AG20443 (cell line): ENCODE measurements around the gene RAP2A.

ENCODE experiments used
- DNase-seq: peaks from one replicate; pipeline ENCODE4 v3.0.0; 2012; ENCODE audit warnings: low spot score, mixed read lengths

RAP2A gene

DNA sequence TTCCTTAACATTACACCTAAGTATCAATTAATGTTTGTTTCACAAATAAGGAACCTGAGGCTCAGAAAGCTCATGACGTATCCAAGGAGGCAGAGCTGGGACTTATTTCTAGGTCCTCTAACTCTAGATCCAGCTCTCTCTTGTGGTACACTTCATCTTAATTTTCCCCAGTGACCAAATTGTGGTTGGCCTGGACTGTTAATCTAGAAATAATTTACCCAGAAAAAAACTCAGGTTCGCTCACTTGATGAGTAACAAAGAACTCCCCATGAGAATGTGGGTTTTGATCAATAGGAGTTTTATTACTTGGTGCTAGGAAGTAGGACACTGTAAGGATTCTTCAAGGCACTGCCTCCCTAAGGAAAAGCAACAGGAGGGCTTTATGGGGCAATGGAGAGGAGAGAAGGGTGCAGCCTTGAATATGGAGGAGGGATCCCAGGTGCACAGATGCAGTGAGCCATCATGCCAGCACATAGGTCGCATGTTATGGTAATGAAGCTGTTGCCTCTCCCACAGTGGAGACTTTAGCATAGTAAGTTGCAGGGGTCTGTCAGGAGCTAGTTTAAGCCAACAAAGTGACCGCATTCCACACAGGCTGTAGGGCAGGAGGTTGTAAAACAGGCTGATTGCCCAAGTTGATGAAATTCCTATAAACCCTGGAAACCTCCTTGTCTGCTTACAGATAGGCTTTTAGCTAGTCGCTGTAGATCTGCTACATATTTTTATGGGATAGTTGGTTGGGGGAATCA, 14.7 kb downstream of the RAP2A start:
- no peak for DNase-seq

DNA sequence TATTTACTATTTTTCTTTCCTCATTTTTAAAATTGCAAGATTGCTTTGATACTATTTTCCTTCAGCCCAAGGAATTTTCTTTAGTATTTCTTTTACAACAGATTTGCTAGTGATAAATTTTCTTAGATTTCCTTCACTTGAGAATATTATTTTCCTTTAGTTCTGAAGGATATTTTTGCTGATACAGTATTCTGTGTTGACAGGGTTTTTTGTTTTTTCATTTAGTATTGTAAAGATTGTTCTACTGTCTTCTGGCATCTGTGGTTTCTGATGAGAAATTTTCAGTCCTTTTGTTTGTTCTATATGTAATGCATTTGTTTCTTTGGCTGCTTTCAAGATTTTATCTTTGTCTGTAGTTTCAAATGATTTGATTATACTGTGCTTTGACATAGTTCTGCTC, 20.7 kb downstream of the RAP2A start:
- no peak for DNase-seq

DNA sequence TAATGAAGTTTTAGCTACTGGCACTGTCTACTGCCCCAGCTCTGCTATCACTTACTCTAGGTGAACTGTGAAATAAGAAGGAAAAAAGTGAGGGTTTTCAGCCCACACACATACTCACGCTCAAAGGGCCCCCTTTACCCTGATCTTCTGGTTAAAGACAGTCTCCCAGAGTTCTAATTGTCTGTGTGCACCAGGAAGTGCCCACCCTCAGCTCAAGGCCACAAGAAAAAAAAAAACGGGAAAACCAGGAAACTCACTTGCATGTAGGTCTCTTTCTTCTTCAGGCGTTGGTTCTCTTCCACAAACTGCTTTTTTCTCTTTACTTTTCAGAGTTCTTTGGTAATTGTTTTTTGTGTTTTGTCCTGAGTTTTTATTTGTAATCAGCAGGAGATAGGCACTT, 22.1 kb downstream of the RAP2A start:
- no peak for DNase-seq

DNA sequence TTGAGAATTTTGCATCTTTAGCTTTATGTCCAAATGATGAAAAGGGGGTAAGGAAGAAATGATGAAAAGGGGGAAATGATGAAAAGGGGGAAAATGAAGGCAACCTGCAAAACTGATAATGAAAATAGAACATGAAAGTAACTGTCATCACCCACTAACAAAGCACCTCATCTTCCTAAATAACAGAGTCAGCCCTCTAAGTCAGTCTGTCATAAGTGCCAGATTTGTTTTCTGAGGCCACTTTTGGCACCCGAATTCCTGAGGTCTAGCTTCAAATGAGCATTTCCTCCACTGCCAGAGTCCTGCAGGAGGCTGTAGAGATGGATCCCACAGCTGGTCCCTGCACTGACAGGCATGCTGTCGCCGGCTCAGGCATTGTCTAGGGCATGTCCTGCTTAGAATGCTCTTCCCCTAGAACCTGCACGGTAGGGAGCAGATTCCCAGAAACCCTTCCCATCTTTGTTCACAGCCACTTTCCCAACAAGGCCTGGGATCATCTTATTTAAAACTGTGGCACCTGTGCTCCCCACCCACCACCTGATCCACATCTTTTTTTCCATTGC, 25.3 kb downstream of the RAP2A start:
- no peak for DNase-seq

DNA sequence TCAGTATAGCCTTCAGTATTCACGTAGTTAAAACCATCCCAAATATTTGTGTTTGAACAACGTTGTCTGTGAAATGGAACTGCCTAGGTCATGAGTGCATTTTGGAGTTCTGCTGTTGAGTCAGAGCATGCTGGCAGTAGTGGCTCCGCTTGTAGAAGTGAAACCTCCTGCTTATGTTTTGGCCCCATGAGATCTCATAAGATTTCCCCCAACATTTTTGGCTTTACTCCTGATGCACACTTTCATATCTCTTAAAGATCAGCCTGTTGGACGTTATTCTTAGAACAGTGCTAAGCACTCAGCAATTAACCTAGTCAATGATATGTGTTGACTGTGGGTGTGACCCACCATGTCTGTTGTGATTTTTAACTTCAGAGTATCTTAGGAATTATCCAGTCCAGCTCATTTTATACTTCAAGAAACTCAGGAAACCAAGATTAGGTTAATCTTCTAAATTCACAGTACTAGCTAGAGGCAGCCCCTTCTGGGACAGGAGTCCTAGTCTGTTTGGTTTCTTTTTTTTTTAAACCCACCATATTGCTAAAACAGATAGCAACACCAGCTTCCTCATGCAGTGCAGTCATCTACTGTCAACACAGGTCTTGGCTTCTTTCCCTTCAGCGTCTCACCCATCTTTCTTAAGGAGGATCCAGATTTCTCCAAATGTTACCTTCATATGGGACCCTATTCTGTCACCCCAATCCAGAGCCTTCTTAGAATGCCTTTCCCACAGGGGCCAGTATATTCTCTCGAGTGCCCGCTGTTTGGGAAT, 26.2 kb downstream of the RAP2A start:
- peak; percentile 59 for DNase-seq

DNA sequence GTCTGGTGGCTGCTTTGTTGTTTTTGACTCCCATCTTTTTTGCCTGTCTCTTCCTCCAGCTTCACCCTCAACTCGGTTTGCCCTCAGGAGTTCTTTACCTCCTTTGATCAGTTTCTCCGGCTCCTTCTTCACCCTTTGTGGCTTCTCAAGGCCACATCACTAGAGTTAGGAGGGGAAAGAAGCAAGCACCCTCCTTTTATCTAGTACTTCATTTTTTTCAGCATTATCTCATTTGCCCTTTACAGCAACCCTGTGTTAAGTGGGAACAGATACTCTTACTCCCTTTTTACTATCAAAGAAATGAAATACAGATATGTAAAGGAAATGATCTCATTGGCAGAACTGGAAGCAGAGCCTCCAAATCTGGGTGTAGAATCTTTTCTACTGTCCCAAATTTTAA, 26.9 kb downstream of the RAP2A start:
- DNase-seq = no peak

DNA sequence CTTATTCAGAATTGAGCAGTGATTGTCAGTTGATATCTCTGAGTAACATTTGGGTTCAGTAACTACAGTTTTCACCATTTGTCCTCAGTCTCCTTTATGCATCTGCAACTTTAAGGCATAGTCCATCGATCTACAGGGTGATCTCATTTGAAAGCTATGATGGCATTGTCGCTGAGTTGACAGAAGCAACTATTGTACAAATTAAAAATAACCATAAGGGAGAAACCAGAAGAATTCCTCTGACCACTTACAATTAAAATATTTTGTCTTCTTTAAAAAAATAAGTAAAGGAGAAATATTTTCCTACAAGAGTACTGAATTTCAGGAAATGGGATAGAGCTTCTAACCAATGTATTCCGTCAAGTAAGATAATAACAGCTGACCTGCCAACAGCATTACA, 30.6 kb downstream of the RAP2A start:
- no peak for DNase-seq

DNA sequence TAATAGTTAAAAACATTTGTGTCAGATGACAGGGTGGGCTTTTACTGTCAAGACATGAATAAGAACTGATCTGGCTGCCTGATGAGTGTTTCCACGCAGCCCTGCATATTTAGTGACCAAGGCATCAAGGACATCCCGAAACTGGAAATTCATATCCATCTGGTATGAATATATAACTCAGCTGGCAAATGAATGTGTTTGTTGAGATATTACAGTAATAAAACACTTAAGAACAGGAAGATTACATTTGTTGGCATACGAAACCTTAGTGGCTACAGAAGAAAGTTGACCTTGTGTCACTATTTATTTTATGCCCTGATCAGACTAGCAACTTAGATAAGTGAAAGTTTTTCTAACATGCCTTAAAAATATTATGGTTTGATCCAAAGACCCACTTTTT, 32.8 kb downstream of the RAP2A start:
- no peak for DNase-seq

DNA sequence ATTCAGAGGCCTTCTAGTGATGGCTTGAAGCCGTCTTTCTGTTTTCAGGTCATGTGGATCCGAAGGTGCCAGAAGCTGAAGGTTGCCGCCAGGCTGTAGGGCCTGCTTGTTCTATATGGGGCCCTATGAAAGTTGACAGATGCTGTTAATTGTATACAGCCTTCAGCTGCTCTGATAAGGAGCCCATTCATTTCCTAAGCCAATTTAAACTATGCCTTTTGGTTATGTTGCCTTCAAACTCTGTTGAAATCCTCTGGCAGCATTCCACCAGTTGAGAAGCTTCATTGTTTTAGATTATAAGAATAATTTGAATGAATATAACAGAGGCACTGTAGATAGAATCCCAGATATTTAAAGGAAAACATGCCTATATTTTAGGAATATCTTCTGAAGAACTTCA, 34.4 kb downstream of the RAP2A start:
- no peak for DNase-seq

DNA sequence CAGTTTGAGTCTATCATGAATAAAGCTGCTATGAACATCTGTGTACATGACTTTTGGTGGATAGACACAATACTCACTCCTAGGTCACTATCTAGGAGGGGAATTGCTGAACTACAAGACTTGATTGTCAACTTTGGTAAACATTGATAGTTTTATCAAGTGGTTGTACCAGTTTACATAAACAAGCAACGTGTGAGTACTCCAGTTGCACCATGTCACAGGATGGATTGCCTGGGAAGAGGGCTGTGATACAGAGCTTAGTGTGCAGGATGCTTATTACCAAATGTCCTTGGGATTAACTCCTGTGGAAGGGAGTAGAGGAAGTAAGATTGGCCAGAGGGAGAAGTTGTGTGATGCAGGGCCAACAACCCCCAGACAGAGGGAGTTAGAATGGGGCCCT, 37.7 kb downstream of the RAP2A start:
- no peak for DNase-seq

DNA sequence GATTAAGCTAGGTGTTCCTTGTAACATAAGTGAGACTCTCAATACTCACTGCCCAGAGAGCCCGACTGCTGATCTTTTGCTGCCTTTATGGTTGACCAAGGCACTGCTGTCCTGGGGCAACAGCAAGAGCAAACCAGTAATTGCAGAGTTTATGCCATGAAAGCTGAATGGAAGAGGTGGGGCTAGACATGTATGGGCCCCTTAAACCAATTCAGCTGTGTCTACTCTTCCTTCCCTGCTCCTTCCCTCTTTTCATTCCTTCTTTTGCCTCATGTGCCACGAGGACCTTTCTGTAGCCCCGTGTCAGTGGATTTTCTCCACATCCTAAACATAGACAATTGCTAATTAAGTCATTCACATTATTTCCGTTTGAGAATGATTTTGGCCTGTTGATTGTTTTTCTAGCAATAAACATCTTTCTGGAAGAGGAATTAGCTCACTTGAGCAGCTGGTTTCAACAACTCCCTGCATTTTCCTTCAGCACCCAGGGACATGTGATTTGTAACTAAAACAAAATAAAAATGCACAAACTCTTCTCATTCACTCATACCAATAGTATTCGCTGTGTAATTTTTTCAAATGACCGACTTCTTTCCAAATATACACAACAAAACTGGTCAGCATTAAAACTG, 40.5 kb downstream of the RAP2A start:
- no peak for DNase-seq

DNA sequence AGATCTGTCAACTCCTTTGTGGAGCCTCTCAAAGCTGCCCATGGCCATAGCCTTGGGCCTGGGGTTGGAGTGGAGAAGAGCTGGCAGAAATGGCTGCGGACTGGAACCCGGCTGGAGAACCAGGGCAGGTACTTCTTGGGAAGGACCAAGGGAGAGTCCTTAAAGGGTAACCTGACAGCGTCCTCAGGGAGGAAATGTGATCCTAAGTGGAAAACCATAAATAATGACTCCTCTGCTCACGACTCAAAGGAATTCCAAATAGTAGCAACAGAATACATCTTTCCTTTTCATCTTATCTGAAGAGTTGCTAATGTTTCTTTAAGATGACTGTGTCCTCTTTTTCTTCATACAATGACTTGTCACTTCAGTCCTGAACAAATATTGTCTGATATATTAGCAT, 41.0 kb downstream of the RAP2A start:
- no peak for DNase-seq

DNA sequence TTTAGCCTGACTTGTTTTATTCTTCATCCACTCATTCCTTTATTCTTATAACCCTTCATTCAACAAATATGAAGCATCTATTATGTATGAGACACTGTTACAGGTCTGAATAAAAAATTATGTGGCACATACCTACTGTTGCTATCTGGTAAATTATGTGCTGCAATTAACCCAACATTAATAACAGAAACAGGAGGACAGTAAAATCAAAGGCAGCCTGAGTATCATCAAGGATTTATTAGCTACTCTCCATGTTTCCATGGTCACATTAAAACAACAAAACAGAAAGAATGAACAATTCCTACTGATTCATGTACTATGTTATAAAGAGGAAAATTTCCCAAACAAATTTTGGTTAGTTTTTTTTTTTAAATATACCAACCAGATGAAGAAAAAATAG, 43.9 kb downstream of the RAP2A start:
- no peak for DNase-seq

DNA sequence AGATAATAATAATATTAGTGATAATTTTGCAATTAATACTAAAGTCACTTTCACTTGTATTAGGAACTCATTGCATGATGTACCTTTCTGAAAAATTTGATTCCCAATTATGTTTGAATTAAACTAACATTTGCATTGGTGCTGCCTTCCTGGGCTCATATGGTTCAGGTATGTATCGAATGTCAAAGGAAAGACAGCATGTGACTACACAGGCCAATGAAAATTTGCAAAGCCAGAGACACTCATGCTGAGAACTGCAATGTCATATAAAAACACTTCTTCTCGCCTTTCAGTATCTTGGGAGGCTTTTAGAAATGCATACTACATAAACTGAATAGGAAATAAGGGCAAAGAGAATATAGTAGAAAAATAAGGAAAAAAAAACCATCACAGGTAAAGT, 44.3 kb downstream of the RAP2A start:
- DNase-seq = no peak

DNA sequence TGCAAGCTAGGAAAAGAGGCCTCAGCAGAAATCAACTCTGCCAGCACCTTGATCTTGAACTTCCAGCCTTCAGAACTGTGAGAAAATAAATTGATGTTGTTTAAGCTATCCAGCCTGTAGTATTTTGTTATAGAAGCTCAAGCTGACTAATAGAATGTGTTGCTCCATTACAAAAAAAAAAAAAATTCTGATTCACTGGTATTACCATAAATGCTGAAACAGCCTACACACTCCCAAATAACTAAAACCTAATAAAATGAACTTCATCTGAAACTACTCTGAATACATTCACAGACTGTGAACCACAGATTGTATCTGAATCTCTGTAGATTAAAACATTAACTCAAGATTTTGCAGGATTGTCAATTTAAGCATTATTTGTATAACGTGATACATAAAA, 49.5 kb downstream of the RAP2A start:
- DNase-seq = no peak

DNA sequence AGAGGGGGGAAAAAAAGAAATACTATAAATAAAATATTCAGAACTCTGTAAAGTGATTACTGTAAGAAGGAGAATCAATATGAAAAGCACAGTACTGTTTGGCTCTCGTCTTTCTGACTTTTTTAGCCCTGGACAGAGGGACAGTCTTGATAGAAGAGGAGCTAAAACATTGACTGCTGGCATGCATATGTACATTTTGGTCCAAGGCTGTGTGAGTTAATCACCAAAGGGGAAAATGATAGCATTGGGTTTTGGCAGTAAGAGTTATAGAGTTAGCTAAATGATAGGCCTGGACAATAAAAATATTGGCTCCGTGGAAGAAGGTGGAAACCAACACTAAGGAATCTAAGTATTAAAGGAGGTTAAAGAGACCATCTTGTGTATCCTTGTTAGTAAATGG, 50.3 kb downstream of the RAP2A start:
- no peak for DNase-seq

DNA sequence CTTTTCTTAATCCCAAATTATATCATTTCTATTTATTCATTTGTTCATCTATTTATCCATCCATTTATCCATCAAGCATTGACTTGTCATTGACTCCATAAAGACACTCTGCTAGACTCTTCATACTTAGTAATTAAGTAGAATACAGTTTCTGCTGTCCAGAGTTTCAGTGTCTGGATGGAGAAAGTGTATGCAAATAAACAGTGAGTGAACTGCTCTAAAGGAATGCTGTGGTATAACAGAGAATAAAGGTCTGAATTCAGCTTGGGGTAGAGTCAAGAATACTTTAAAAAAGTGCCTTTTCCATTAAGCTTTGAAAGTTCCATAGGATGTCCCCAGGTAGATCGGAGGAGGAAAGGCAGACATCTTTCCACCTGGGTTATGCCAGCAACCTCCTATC, 51.4 kb downstream of the RAP2A start:
- DNase-seq = no peak

DNA sequence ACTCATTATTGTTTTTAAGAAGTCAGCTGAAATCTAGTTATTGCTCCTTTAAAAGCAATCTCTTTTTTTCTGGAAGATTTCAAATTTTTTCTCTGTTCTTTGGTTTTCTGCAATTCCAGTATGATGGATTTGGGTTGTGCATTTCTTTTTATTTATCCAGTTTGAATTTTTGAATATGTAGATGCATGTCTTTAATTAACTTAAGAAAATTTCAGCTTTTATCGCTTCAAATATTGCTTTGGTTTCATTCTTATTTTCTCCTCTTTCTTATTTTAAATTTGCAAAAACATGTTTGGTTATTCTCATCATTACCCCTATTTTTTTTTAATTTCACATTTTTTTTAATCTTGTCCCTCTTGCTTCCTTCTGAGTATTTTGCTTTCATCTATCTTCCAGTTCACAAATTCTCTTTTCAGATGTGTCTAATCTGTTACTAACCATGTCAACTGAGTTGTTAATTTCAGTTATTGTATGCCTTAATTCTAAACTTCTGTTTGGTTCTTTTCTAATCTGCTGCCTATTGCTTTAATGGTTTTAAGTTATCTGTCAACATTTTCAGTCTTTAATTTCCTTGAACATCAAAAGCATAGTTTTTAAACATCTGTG, 56.8 kb downstream of the RAP2A start:
- DNase-seq = no peak

DNA sequence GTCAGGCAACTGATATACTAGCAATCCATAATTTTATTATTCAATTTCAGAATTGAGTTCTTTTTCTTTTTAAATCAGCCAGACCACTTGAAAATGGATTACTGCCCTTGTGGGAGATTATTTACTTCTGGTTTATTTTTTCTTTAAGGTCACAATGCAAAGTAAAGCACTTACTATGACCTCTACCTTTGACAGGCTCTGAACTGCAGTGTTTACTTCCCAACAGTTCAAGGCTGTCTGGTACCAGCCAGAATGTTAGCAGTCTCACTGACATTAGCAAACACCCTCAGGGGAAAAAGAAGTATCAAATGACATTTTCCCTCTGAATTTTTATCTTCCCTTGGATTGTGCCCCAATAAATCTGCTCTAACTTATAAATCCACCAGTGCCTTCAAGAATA, 57.5 kb downstream of the RAP2A start:
- no peak for DNase-seq

DNA sequence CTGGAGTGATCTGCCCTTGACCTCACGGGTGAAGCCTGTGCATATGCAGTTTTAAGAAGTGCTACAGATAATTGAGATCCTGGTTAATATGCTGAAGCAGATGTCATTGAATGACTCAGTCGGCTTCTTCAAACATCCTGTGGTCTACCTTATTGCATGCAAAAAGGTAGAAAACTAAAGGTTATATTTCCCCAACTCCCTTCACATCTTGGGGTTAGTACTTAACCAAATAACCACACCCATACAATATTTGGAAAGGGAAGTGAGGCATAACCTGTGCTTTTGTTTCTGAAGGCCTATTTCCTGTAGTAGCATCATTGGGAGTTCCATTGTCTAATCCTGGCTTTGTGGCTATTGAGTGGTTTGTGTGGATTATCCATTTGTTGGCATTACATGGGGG, 58.3 kb downstream of the RAP2A start:
- no peak for DNase-seq

DNA sequence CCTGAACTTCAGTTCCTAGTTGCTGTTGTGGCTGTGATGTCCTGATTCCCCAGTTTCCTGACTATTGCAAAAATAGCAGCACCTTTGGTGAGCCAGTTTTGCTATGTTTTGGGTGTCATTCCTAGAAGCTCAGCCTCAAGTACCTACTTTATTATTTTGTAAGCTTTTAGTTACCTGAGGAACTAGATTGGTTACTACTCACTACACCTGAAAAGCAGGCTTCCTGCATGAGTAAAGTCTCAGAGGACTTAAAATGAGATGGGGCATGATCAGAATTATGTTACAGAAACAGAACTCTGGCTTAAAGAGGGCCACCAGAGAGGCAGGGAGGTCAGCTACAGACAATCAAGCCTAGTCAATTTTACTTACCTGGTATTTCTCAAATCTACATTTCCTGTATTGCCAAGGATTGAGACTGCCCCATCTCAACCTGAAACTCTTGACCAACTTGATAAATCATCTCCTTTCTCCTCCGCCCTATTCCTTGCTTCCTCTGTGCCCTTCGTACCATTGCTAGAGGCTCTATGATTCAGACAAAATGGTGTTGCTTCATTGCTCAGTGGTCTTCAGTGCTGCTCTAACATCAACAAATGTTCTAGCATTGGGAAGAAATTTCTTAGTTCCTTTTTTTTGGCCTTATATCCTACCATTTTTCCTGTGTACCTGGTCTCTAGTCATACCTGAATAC, 58.9 kb downstream of the RAP2A start:
- DNase-seq = no peak

DNA sequence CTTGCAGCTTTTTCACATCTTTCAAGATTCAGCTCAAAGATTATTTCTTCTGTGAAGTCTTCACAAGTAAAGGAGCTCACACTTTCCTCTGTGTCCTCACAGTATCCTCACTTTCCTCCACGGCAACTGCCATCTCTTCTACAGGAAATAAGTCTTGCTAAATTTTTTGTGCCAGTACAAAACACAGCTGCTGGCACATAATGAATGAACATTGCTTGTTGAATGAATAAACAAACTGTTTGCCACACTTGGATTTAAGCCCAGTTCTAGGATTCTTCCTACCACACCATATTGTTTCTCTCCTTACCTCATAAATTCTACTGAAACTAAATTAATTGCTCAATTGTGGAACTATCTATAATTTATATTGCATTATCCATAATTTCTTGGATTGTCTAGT, 59.5 kb downstream of the RAP2A start:
- DNase-seq = no peak
